Left hindlimb (tissue), 1 donor: ENCODE results near the gene LDB3.

ENCODE experiments used
- DNase-seq: peaks from one replicate; pipeline ENCODE4 v3.0.0-alpha.2; 2018

The LDB3 gene

GRCh38 chr10:86687750-86688149 is 19.4 kb downstream of the LDB3 start:
- no peak for DNase-seq

- DNase-seq = peak; percentile 62
Observed at GRCh38 chr10:86688398-86688921, 20.1 kb downstream of the LDB3 start.

- DNase-seq = no peak
Observed at GRCh38 chr10:86689146-86689545, 20.8 kb downstream of the LDB3 start.

GRCh38 chr10:86690231-86690630 is 21.9 kb downstream of the LDB3 start:
- no peak for DNase-seq

DNA sequence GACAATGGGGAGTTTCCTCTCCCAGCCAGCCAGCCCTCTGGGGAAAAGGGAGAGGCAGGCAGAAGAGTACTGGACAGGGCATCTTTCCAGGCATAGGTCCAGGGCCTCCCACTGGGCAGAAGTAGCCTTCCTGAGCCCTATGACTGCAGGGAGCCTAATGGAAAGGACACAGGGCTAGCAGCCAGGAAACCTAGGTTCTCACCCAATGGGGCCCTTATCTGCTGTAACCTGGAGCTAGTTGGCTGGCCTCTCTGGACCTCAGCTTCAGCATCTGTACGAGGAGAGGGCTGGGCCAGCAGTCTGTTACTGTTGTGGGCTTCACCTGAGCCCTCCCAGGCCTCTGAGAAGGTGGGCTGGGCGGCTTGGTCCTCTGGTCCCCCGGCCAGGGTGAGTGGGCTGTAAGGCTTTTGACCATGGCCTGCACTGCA is 22.4 kb downstream of the LDB3 start:
- no peak for DNase-seq

DNA sequence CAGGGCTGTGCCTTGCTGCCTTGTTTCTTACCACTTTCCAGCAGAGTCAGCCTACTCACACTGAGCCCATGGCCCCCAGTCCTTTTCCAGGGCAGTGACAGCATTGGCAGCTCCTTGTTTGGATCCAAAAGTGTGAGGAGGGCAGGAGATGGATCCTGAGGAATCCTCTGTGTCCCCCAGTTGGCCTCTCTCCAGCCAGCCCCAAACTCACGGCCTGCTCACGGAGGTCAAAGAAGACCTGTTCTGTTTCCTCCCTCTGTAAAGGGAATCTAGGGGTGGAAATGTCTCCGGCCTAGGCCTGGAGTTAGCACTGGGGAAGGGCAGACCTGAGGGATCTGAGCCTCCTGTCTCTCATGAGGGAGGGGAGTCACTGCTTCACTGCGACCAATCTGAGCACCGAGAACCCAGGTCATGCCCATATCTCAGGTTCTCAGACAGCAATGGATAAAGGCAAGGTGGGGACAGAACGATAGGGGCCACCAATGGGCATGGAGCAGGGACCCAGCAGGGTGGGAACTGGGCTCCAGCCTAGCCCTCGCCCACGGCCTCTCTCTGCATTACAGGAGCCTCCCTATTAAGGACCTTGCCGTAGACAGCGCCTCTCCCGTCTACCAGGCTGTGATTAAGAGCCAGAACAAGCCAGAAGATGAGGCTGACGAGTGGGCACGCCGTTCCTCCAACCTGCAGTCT is 23.2 kb downstream of the LDB3 start:
- DNase-seq = no peak

- DNase-seq = no peak
Observed at GRCh38 chr10:86692023-86692514, 23.8 kb downstream of the LDB3 start.

DNA sequence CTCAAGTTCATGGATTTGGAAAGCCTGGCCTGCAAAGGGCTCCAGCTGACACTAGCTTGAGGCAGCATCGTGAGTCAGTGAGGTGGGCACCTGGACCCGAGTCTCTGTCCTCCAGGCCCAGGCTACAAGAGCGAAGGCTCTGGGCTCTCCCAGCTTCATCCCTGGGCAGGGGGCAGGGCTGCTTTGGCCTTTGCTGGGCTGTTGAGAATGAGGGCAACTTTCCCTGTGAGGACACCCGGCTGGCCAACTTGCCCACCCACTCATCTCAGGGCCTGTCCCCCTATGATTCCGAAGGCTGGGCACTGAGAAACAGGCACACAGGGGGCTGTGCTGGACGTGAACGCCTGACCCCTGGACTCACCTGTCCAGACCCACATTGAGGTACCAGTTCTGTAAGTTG is 24.4 kb downstream of the LDB3 start:
- no peak for DNase-seq

DNA sequence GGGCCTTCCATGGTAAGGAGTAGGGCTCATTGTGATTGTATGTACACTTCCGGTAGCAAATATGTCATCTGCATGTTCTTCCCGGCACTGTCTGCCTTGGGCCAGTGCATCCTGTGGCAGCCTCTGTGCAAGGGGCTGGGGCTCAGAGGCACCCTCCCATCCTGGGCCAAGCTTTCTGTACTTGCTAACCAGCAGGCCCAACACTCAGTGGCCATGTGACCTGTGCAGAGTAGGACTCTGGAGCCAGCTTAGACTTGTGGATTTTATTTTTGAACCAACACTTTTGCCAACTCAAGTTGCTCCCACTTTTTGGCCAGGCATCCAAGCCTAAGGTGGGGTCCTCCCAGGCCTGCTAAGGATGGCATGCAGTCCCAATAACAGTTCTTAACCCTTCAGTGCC is 25.0 kb downstream of the LDB3 start:
- DNase-seq = no peak

- DNase-seq = peak; percentile 76
Observed at GRCh38 chr10:86693721-86694369, 25.5 kb downstream of the LDB3 start.

DNA sequence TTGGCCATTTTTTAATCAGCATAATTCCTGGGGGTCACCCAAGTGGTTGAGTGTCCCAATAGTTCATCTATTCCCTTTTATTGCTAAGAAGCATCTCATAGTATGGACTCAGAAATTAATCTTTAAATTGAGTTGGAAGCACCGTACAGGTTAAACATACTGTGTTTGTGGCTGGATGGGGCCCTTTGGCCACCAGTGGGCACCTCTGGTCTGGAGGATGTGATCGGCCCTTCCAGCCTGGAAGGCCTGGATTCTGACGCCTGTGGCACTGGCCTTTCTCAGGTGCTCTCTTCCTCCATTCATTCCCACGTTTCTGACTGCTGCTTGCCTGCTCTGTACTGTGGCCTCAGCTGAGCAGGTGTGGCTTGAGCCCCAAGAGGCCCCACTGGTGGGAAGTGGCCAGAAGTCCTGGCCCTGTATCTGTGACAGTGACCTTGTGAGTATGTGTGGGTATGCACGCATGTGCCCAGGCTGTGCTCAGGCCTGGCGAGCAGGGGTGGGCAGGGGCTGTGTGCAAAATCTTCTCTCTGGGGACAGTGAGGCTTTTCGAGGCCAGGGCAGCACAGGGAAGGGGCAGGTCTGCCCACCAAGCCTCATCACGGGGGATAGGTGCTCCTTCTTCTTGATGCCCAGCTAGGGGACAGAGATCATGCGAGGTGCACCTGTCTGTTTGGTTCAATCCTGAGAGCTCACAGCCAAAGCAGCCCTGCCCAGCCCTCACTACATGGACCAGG is 30.1 kb downstream of the LDB3 start:
- no peak for DNase-seq

DNA sequence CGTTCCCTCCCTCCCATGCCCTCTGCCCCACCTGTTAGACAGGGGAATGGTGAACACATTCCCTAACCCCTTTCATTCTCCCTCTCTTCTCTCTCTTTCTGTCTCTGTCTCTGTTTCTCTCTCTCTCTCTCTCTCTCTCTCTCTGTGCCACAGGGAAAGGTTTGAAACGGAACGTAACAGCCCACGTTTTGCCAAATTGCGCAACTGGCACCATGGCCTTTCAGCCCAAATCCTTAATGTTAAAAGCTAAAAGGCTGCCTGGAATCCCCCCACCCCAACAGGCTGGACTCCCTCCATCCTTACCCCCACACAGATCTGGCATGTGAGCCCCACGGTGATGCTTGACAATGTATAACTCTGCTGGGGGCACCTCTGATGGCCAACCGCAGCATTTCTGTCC is 30.8 kb downstream of the LDB3 start:
- DNase-seq = no peak

GRCh38 chr10:86699541-86699940 is 31.2 kb downstream of the LDB3 start:
- DNase-seq = no peak

GRCh38 chr10:86699991-86700840 is 31.9 kb downstream of the LDB3 start:
- DNase-seq = no peak

DNA sequence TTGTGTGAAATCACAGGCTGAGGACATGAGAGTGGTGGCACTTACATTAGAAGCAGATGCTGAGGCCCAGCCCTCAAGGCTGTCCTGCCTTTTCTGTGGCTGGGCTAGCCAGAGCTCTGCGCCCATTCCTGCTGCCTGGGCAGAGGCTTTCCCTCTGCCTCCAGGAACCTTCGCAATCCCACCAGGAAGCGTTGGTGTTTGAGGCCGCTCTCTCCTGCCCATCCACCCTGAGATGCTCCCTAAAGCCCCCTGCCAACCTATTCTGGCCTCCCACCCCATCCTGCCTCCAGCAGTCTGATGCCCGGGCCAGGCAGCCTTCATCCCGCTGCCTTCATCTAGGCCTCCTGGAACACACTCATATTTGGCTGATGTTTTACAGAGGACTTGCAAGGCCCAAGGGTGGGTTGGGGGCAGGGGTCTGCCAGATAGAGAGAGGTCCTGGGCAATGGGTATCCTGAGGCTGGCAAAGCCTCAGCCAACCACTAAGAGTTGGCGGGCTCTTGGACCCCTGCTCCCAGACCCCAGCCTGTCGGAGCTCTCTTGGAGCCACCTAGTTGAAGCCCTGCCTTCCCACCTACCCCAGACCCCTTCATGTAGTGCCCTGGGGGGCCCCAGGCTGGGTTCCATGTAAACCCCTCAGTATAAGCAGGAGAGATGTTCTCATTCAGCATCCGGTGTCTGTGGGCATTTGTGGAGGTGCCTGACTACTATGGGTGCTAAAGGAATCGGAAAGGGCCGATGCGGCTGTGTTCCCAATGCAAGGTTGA is 32.7 kb downstream of the LDB3 start:
- DNase-seq = no peak

GRCh38 chr10:86703176-86703575 is 34.9 kb downstream of the LDB3 start:
- no peak for DNase-seq

DNA sequence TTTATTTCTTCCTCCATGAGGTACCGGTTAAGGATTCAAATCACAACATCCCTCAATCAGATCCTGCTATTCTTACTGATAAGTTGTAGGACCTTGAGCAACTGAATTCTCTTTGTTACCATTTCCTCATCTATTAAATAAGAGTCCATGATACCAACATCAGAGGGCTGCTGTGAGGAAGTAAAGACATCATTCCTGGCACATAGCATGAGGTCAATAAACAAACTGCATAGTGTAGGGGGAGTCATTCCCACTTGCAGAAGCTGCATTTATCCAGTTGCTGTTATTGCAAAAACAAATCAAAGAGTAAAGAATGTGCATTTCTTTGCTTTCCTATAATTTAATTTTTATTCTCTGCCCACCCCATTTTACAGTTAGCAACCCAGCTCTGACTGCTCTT is 36.8 kb downstream of the LDB3 start:
- no peak for DNase-seq

- DNase-seq = no peak
Observed at GRCh38 chr10:86705905-86706304, 37.6 kb downstream of the LDB3 start.

DNA sequence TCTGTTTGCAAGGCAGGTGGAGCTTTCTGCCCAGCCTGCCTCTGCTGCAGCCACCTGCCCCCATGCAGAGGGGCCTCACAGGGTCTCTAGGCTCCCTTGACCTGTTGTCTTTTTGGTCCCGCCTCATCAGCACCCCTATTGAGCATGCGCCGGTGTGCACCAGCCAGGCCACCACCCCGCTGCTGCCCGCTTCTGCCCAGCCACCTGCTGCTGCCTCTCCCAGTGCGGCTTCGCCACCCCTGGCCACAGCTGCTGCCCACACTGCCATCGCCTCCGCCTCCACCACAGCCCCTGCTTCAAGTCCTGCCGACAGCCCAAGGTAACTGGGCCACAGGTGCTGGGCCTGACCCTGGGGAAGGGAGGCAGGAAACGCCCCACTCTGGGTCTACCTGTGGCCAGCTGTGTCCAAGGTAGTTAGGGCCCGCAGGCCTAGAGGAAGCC is 38.1 kb downstream of the LDB3 start:
- DNase-seq = no peak

GRCh38 chr10:86706977-86707376 is 38.7 kb downstream of the LDB3 start:
- no peak for DNase-seq

DNA sequence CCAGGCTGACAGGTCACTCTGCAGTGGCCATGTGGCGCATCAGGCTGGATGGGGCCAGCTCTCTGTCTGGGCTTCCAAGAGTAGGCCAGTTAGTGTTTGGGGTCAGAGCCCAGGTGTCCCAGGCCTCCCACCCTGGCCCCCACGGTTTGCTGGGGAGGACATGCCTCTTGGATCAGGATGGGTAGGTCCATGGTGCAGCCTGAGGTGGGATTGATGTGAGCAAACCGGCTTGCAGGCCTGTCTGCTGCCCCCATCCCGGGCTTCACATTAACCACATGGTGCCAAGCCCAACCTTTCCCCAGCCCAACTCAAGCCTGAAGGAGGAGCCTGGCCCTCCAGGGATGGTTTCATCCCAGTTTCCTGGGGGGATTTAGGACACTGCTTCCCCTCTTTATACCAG is 39.2 kb downstream of the LDB3 start:
- no peak for DNase-seq
